HG03439 (cell line): ENCODE results near the gene PARD3.

Experiments used
- ATAC-seq: cut with Tn5 transposase; IDR thresholded peaks from one replicate; pipeline ENCODE4 v1.9.1; 2021; ENCODE audit warnings: mild to moderate bottlenecking, moderate library complexity; ENCODE audit not compliant: unreplicated experiment

Gene PARD3

DNA sequence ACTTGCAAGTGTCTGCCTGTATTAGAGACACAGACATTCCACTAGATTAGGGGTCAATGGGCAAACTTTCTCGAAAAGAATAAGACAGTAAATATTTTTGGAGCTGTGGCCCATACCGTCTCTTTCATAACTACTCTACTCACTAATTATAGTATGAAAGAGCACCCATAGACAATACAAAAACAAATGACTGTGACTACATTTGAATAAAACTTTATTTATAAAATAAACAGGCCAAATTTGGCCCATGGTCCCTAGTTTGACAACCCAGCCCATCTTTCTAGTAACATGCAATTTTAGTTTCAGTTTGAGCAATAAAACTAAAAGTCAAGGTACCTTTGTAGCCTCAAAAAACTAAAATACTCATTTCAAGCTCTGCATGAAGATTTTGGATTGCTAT lies 294.6 kb downstream of the PARD3 start:
- ATAC-seq, result no peak

- ATAC-seq, result no peak
Measured at GRCh38 chr10:34520084-34520483, 295.0 kb downstream of the PARD3 start.

DNA sequence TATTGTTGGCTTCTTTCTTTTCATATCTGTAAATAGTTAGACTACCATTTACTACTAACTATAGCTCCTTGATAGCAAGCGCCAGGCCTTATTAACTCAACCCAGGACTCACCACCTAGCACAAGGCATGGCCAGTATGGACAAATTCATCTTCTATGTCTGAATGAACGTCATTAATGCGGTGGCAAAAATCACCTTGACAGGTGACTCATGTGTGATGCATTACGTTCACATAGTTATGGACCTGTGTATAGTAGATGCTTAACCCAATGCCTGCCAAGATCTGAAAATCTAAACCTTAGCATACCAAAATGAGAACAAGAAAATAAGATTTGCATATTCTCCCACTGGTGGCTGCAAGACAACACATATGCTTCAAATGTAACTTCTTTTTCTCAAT lies 300.8 kb downstream of the PARD3 start:
- ATAC-seq, result no peak

DNA sequence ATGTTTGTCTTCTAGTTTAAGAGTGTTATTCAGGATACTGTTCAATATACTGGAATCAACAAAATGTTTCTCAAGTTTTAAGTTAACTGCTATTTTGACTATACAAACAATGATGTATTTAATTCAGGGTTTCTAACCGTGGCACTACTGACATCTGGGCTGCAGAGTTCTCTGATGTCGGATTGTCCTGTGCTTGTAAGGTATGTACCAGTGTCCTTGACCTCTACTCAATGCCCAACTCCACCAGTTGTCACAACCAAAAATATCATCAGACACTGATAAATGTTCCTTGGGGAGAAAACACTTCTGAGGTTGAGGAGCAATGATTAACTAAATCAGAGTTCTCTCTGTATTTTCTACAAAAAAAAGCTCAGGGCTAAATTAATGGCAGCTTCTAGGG lies 301.5 kb downstream of the PARD3 start:
- no peak for ATAC-seq

DNA sequence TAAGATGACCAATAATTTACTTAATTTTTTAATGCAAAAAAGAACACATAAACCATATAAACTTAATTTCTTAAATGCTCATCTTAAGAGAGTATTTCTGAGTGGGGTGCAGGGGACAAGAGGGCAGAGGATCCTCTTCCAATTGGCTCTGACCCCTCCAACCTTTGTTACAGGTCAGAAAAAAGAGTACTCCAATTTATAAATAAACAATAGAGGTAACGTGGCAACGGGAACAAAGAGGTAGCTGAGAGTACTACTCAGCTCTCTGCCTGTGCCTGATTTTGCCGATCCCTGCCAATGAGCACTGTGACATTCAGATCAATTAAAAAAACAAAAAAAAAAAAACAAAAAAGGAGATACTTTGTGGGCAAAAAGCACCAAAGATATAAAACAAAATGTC lies 307.9 kb downstream of the PARD3 start:
- ATAC-seq, result no peak

DNA sequence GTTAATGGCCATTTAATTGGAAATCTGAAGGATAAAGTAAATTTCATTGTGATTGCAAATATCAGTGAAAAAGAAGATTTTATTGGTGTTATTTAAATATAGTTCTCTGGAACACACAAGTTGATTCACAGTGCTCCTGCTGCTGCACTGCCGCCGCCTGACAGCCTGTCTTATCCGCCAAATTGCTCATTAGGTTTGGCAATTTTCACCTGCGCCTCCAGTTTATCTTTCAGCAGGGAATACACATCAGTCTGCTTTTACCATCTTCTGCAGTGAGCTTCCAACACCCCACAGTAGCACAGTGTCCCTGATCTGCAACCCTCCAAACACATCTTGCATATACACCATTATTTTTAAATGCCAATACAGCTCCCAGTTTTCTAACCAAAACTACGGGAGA lies 308.3 kb downstream of the PARD3 start:
- ATAC-seq, result no peak

GRCh38 chr10:34505338-34505737 lies 309.8 kb downstream of the PARD3 start:
- ATAC-seq, result no peak

- no peak for ATAC-seq
Measured at GRCh38 chr10:34504534-34504933, 310.6 kb downstream of the PARD3 start.

DNA sequence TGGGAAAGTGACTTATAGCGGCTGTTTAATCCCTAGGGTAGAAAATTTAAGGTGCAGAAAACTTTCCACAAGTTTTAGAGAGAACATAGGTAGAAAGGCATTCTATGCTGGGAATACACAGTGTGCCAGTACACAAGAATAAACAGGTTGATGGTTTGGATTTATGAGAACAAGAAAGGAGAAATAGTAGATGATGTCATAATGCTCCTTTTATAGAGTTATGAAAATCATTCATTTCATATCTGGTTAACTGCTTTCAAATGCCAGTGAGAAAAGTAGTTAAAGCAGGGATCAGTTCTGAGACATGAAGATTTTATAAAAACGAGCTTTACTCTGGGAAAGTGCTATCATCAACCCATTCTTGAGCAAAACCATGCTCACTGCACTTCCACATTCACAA lies 311.4 kb downstream of the PARD3 start:
- no peak for ATAC-seq

GRCh38 chr10:34499612-34500279 lies 315.4 kb downstream of the PARD3 start:
- no peak for ATAC-seq

GRCh38 chr10:34498821-34499220 lies 316.3 kb downstream of the PARD3 start:
- no peak for ATAC-seq

DNA sequence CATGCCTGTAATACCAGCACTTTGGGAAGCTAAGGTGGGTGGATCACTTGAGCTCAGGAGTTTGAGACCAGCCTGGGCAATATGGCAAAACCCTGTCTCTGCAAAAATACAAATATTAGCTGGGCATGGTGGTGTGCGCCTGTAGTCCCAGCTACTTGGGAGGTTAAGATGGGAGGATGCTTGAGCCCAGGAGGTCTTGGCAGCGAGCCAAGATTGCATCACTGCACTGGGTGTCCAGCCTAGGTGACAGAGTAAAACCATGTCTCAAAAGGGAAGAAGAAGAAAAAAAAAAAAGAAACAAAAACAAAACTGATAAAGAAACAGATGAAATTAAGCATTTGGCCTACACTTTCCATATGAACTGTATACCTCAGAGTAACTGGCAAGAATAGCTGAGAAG lies 319.2 kb downstream of the PARD3 start:
- no peak for ATAC-seq

DNA sequence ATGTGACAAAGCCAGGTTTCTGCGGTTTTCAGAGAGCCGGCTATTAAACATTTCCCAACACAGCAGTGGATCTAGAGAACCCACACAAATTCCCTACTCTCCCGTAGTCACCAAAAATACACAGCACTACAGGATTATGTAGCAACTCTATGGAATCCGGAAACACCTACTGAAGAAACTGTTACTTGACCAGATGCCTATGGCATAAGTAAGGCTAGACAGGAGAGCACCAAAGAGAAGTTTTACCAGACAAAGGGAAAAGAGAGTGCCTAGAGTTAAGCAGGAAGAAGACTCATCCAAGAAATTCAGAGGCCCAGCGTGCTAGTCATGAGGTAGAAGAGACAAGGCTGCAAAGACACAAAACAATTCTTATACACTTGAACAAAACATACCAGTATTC lies 321.1 kb downstream of the PARD3 start:
- ATAC-seq, result no peak

GRCh38 chr10:34492081-34492480 lies 323.0 kb downstream of the PARD3 start:
- ATAC-seq, result no peak

DNA sequence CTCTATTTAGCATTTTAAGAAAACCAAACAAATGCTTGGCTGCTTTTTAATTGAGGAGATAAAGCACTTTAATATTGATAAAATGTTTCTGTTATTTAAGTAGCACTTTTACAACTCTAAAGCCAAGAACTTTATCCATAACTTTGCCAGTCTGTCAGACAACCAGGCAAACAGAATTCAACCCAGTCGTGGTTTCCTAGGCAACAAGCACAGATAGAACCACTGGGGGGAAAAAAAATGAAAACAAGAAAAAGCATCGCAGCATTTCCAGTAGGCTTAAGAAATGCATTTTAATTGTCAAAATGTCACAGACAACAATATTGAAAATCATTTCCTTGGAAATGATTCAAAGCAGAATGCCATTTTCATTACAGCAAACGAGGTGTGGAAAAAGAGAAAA lies 323.4 kb downstream of the PARD3 start:
- no peak for ATAC-seq

DNA sequence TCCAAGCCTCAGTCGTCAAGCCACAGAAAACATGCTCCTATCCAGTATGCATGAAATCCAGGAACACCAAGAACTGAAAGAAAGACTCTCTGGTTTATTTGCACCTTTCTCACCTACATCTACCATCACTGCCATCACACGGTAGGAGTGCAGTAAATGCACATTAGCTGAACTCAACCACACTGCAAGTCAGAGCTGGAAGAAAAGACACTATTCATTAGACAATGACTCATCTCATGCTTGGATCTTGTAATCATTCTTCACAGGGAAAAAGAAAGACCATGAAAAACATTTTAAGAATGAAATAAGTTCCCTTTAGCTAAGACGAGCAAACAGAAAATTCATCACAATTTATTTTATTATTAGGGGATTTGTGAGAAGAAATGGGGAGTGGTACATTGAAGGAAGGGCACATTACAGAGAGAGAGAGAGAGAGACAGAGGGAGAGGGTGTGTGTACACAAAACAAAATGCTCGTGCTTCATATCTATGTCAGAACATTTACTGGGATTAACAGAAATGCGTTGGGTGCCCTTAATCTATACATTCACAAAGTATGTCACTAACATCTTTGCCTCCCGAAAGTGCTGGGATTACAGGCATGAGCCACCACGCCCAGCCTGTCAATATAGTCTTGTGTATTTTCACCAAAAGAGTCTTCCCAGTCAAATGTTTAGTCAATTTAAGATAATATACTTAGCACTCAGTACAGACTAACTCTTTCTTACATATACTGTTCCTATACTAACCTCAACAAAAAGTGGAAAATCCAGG lies 324.9 kb downstream of the PARD3 start:
- no peak for ATAC-seq

DNA sequence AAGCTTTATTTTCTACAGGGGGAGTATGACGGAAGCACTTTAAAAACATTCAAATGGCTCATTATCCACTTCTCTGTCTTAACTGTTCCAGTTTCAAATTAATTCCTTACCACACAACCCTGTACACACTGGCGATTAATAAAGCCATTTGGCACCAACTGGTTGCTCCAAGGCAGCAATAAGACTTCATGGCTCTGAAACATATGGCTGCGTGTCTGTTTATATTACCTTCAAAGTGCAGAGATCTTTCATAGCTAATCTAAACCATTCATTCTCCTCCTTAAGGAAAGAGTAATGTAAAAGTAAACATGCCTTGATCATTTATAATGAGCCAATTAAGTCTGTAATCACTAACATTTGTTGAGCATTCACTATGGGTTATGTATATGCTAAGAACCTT lies 325.7 kb downstream of the PARD3 start:
- ATAC-seq, result no peak

DNA sequence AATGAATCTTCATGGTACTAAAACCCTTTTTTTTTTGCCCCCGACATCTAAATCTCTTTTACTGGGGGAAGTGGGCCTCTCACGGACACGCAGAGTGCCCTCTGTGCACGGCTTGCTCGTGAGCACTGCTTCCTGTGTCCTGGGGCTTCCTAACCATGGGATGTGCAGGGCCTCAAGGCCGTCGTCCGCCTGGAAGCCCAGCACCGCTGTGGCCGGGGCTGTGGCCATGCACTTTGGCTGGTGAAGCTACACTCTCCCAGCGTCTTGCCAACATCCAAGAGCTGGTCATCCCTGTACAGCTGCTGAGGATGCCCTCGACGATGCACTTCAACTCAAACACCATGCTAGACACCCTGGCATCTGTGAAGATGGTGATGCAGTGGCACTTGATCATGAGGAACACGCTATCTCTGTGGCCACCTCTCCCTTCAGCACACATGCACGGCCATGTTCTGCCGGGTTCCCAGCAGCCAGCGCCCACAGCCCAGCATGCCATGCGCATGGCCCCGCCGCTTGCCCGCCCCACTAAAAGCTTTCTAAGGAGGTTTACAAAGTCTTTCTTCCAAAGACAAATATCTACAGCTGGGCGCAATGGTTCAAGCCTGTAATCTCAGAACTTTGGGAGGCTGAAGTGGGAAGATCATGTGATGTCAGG lies 326.5 kb downstream of the PARD3 start:
- no peak for ATAC-seq

- no peak for ATAC-seq
Measured at GRCh38 chr10:34486008-34486407, 329.1 kb downstream of the PARD3 start.

- no peak for ATAC-seq
Measured at GRCh38 chr10:34484164-34484563, 330.9 kb downstream of the PARD3 start.

GRCh38 chr10:34480345-34480744 lies 334.8 kb downstream of the PARD3 start:
- ATAC-seq, result no peak

GRCh38 chr10:34479520-34480179 lies 335.4 kb downstream of the PARD3 start:
- no peak for ATAC-seq
